Astrocyte (in vitro differentiated cells and primary cell): ENCODE measurements around the gene GRIN3A. TPM values are rescaled to one million over a fixed set of nuclear protein-coding genes. Genes with fewer than 3 reads are reported as not detected.
A peak's percentile ranks its signal among the peaks of the same experiment; 100 is the strongest.

Experiments used
- DNase-seq: peaks from one replicate; pipeline ENCODE4 v3.0.0-alpha.2; 2010; ENCODE audit warnings: low read depth
- FAIRE-seq: peaks from 2 replicates; lab custom pipeline; 2011; peaks lifted over from hg19 to GRCh38; lab: Jason Lieb, UNC
- H2AFZ ChIP-seq: 2 replicates; pipeline ENCODE4 v1.6.0; 2012; ENCODE audit warnings: low read depth, low read length, inconsistent platforms
- H3K27ac ChIP-seq: 2 replicates; pipeline ENCODE4 v1.5.1; 2011; ENCODE audit warnings: low read depth, low read length, inconsistent platforms
- H3K27me3 ChIP-seq: 2 replicates; pipeline ENCODE4 v1.6.0; 2011; ENCODE audit warnings: low read length, inconsistent platforms; ENCODE audit not compliant: insufficient read depth
- H3K36me3 ChIP-seq: 2 replicates; pipeline ENCODE4 v1.5.1; 2011; ENCODE audit warnings: low read length, inconsistent platforms; ENCODE audit not compliant: insufficient read depth
- H3K4me1 ChIP-seq: 2 replicates; pipeline ENCODE4 v1.5.1; 2011; ENCODE audit warnings: low read length, inconsistent platforms; ENCODE audit not compliant: insufficient read depth
- H3K4me2 ChIP-seq: 2 replicates; pipeline ENCODE4 v1.6.0; 2012; ENCODE audit warnings: low read length, inconsistent platforms
- H3K4me3 ChIP-seq: 2 replicates; pipeline ENCODE4 v1.5.1; 2011; ENCODE audit warnings: low read depth, mild to moderate bottlenecking, low read length, inconsistent platforms; ENCODE audit not compliant: insufficient read depth
- H3K79me2 ChIP-seq: 2 replicates; pipeline ENCODE4 v1.6.0; 2012; ENCODE audit warnings: mild to moderate bottlenecking, low read length, inconsistent platforms; ENCODE audit not compliant: insufficient read depth
- H3K9ac ChIP-seq: 2 replicates; pipeline ENCODE4 v1.6.0; 2012; ENCODE audit warnings: mild to moderate bottlenecking, low read length, inconsistent platforms
- H3K9me3 ChIP-seq: 2 replicates; pipeline ENCODE4 v1.5.1; 2012; ENCODE audit warnings: low read depth, mild to moderate bottlenecking, low read length, inconsistent platforms; ENCODE audit not compliant: insufficient read depth
- H4K20me1 ChIP-seq: 2 replicates; pipeline ENCODE4 v1.6.0; 2012; ENCODE audit warnings: low read length, inconsistent platforms; ENCODE audit not compliant: insufficient read depth
- H3K27ac Mint-ChIP-seq: one replicate; pipeline ENCODE4 v1.8.0; 2021; ENCODE audit warnings: mild to moderate bottlenecking, mixed read lengths; ENCODE audit not compliant: unreplicated experiment
- H3K27me3 Mint-ChIP-seq: one replicate; pipeline ENCODE4 v1.8.0; 2021; ENCODE audit warnings: low read depth, mixed read lengths; ENCODE audit not compliant: unreplicated experiment
- H3K36me3 Mint-ChIP-seq: one replicate; pipeline ENCODE4 v1.8.0; 2021; ENCODE audit warnings: low read depth, mixed read lengths; ENCODE audit not compliant: unreplicated experiment
- H3K4me1 Mint-ChIP-seq: one replicate; pipeline ENCODE4 v1.8.0; 2021; ENCODE audit warnings: low read depth, mixed read lengths; ENCODE audit not compliant: unreplicated experiment
- H3K4me3 Mint-ChIP-seq: one replicate; pipeline ENCODE4 v1.8.0; 2021; ENCODE audit warnings: mild to moderate bottlenecking, moderate library complexity, mixed read lengths; ENCODE audit not compliant: unreplicated experiment
- H3K9me3 Mint-ChIP-seq: one replicate; pipeline ENCODE4 v1.8.0; 2021; ENCODE audit warnings: mild to moderate bottlenecking, mixed read lengths; ENCODE audit not compliant: unreplicated experiment
- EZH2 ChIP-seq: IDR thresholded peaks from 2 replicates; pipeline ENCODE4 v1.6.1; 2012; ENCODE audit warnings: mild to moderate bottlenecking, low read length, inconsistent platforms; ENCODE audit not compliant: insufficient read depth
- total RNA-seq: library from RNA; stranded (reverse); gene quantifications from 2 replicates; pipeline ENCODE4 v1.2.1, GENCODE V29; 2021
- TF ChIP-seq, protein P1 (sequence below): IDR thresholded peaks from 2 replicates; pipeline ENCODE4 v1.5.1; 2011; ENCODE audit warnings: low read depth, mild to moderate bottlenecking, inconsistent platforms, low read length, moderate library complexity; ENCODE audit not compliant: insufficient read depth

Gene GRIN3A
- total RNA-seq, 1 donor from 2014 or later, result not detected

DNA sequence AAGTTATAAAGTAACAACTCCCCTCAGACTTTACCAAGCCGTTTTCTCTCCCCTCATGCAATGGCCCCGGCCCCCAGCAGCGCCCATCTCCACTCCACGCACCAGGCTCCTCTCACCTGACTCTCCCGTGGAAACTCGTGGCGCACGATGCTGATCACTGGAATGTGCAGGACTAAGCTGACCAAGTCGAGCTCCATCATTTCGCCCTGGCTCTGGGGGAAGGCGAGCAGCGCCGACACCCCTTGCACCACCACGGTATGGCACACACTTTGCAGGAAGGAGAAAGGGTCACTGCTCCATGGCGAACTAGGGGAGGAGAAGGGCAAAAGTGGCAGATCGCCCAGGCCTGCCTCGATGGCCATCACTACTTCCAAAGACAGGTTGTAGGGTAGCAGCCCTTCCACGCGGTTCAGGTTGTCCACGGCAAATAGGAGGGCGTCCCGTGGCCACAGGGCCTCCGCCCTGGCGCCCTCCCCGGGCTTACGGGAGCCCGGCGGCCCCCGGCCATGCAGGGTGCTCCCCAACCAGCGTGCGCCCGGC lies 1.2 kb downstream of the GRIN3A start:
- no peak overlapping the region for H3K27ac Mint-ChIP-seq
- Histone ChIP-seq H3K27me3 (peaks cover 25% of the 10 kb centered on the region), H3K9me3 (no peaks in the 10 kb centered on the region), H2AFZ (no peak overlapping the region), H3K4me1 (no peaks in the 10 kb centered on the region), H4K20me1 (no peaks in the 10 kb centered on the region), H3K4me3 (no peak overlapping the region), H3K9ac (no peak overlapping the region), H3K79me2 (no peaks in the 10 kb centered on the region), H3K4me2 (no peak overlapping the region), H3K36me3 (no peaks in the 10 kb centered on the region), H3K27ac (no peak overlapping the region)
- H3K36me3 Mint-ChIP-seq, result no peaks in the 10 kb centered on the region
- H3K4me1 Mint-ChIP-seq, result no peaks in the 10 kb centered on the region
- TF ChIP-seq EZH2, result no peak
- TF ChIP-seq, protein P1, sequence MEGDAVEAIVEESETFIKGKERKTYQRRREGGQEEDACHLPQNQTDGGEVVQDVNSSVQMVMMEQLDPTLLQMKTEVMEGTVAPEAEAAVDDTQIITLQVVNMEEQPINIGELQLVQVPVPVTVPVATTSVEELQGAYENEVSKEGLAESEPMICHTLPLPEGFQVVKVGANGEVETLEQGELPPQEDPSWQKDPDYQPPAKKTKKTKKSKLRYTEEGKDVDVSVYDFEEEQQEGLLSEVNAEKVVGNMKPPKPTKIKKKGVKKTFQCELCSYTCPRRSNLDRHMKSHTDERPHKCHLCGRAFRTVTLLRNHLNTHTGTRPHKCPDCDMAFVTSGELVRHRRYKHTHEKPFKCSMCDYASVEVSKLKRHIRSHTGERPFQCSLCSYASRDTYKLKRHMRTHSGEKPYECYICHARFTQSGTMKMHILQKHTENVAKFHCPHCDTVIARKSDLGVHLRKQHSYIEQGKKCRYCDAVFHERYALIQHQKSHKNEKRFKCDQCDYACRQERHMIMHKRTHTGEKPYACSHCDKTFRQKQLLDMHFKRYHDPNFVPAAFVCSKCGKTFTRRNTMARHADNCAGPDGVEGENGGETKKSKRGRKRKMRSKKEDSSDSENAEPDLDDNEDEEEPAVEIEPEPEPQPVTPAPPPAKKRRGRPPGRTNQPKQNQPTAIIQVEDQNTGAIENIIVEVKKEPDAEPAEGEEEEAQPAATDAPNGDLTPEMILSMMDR, result no peak
- peak overlapping the region; percentile 65 for H3K4me3 Mint-ChIP-seq
- DNase-seq (no peak), FAIRE-seq (no peak)
- peaks cover 70% of the 10 kb centered on the region for H3K27me3 Mint-ChIP-seq
- H3K9me3 Mint-ChIP-seq, result peaks cover 8% of the 10 kb centered on the region

DNA sequence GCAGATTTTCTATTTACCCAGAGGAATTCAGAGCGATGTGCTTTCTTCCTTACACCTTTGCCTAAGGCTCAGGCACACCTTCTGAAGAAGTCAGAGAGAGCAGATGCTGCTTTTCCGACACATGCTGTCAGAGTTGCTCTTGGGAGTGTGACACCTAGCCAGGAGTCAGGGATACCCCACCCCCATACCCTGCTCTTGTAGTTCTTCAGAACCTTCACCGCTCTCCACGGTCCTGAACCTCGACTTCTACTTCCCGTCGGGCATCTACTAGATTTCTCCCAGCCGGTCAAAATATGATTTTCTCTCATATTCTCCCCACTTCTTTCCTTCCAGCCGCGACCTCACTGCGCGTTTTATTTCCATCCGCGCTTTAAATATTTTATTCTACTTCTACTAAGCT lies 1.7 kb downstream of the GRIN3A start:
- Histone ChIP-seq H3K27me3 (peaks cover 25% of the 10 kb centered on the region), H3K4me3 (no peak overlapping the region), H3K9ac (no peak overlapping the region), H2AFZ (no peak overlapping the region), H4K20me1 (no peaks in the 10 kb centered on the region), H3K27ac (no peak overlapping the region), H3K4me2 (no peak overlapping the region), H3K9me3 (no peaks in the 10 kb centered on the region), H3K79me2 (no peaks in the 10 kb centered on the region), H3K36me3 (no peaks in the 10 kb centered on the region), H3K4me1 (no peaks in the 10 kb centered on the region)
- no peak overlapping the region for H3K27ac Mint-ChIP-seq
- FAIRE-seq (no peak), DNase-seq (no peak)
- peak overlapping the region; percentile 65 for H3K4me3 Mint-ChIP-seq
- TF ChIP-seq EZH2, result no peak
- TF ChIP-seq, protein P1, result no peak
- H3K9me3 Mint-ChIP-seq, result peaks cover 8% of the 10 kb centered on the region
- peaks cover 73% of the 10 kb centered on the region for H3K27me3 Mint-ChIP-seq
- H3K36me3 Mint-ChIP-seq, result no peaks in the 10 kb centered on the region
- no peaks in the 10 kb centered on the region for H3K4me1 Mint-ChIP-seq

DNA sequence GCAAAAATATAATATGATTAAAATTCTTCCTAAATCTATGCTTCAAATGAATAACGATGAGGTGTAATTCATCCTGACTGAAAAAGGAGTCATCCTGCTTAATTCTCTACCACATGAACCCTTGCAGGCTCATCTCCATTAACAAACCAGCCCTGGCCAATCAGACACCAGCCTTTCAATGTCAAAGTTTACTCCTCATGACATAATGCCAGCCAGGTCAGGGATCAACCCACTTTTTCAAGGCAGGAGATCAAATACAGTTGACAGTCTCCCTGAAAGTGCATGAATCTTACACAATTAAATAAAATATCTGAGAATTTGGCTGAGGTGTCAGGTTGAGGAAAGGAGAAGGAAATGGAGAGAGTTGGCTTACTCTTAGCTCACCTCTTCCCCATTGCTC lies 7.0 kb downstream of the GRIN3A start:
- no peak overlapping the region for H3K4me3 Mint-ChIP-seq
- no peak for FAIRE-seq

More for the DNA sequence above, 7.0 kb downstream of the GRIN3A start:
- peaks cover 36% of the 10 kb centered on the region for H3K27me3 Mint-ChIP-seq
- no peak for DNase-seq
- H3K4me1 Mint-ChIP-seq, result no peaks in the 10 kb centered on the region
- Histone ChIP-seq H3K4me2 (no peak overlapping the region), H3K79me2 (no peaks in the 10 kb centered on the region), H3K4me1 (no peaks in the 10 kb centered on the region), H2AFZ (no peak overlapping the region), H4K20me1 (no peaks in the 10 kb centered on the region), H3K27me3 (peaks cover under 1% of the 10 kb centered on the region), H3K9ac (no peak overlapping the region), H3K4me3 (no peak overlapping the region), H3K27ac (no peak overlapping the region), H3K9me3 (no peaks in the 10 kb centered on the region), H3K36me3 (no peaks in the 10 kb centered on the region)
- TF ChIP-seq EZH2, result no peak
- TF ChIP-seq, protein P1, result no peak
- H3K27ac Mint-ChIP-seq, result no peak overlapping the region
- no peaks in the 10 kb centered on the region for H3K36me3 Mint-ChIP-seq
- no peaks in the 10 kb centered on the region for H3K9me3 Mint-ChIP-seq
